Right lobe of liver (tissue), 6 donors: Measurements from ENCODE around the gene CYP39A1. TPM values are rescaled to one million over a fixed set of nuclear protein-coding genes. Genes with fewer than 3 reads are reported as not detected.
A peak's percentile ranks its signal among the peaks of the same experiment; 100 is the strongest.

ENCODE experiments used
- ATAC-seq, 4 donors: fragments of 200-7000 bp; cut with Tn5 transposase; one replicate each; pipeline ENCODE4 v1.9.1; 2020; ENCODE audit warnings: mild to moderate bottlenecking in 4 of 4, moderate library complexity in 4 of 4
- DNase-seq, 3 donors: peaks; one replicate each; pipeline ENCODE4 v3.0.0-alpha.2; 2020
- H3K27ac ChIP-seq, 3 donors: fragments of 200-600 bp; one replicate each; pipeline ENCODE4 v1.8.0; 2022
- H3K27me3 ChIP-seq, 2 donors: fragments of 200-600 bp; one replicate each; pipeline ENCODE4 v1.8.0; 2022
- H3K36me3 ChIP-seq, 4 donors: fragments of 200-600 bp; sonication (generic) in 1 of 4; one replicate each; pipeline versions ENCODE4 v1.5.1 to v1.8.0; 2017 to 2022; ENCODE audit warnings: control low read depth in 1 of 4
- H3K4me1 ChIP-seq, 4 donors: fragments of 200-600 bp; sonication (generic) in 1 of 4; one replicate each; pipeline versions ENCODE4 v1.5.1 to v1.8.0; 2017 to 2022; ENCODE audit warnings: control low read depth in 1 of 4
- H3K4me3 ChIP-seq, 3 donors: fragments of 200-600 bp; one replicate each; pipeline ENCODE4 v1.8.0; 2022
- H3K9me3 ChIP-seq, 4 donors: fragments of 200-600 bp; sonication (generic) in 1 of 4; one replicate each; pipeline versions ENCODE4 v1.5.1 to v1.8.0; 2017 to 2022; ENCODE audit warnings: control low read depth in 1 of 4
- CTCF ChIP-seq, 4 donors: fragments of 200-600 bp in 3 of 4; fragments of 450-650 bp in 1 of 4; IDR thresholded peaks; one replicate each; pipeline versions ENCODE4 v1.5.1 to v1.8.0; 2016 to 2022; ENCODE audit warnings: antibody characterized with exemption in 4 of 4, mild to moderate bottlenecking in 2 of 4
- POLR2A ChIP-seq: fragments of 450-650 bp; IDR thresholded peaks from one replicate; pipeline ENCODE4 v1.6.1; 2017; ENCODE audit warnings: antibody characterized with exemption, mild to moderate bottlenecking
- WGBS: methylation state at CpG from one replicate; pipeline ENCODE4 v1.1.6; 2018; ENCODE audit warnings: low coverage, low lambda C conversion rate; ENCODE audit not compliant: insufficient coverage; ENCODE audit errors: missing lambda C conversion rate; 5-methylcytosine and 5-hydroxymethylcytosine counted together
- intact Hi-C, 2 donors: fragments of 100-400 bp; cut with DNase I; formaldehyde crosslinking; loops; one replicate each; pipeline versions ENCODE4 v1.11.2 to v1.14.1; 2022
- total RNA-seq, 6 experiments: library from RNA; depleted of rRNA in 2 of 6; stranded (reverse); fragments of >200 nt in 2 of 6; fragmentation: NEBNext Ultra II Directional in 3 of 6; extraction: Animal tissue kit (Norgen Biotek cat#: 25700) in 3 of 6; gene quantifications; one replicate each; pipeline versions ENCODE4 v1.1.0 to v1.2.4, GENCODE V29; 2016 to 2023
- donor health status: DM: no; HTN: yes; CAD: no.
- donor health status: DM: no; HTN: no; CAD: no.
- donor health status: DM: no; HTN: no; CAD: no.
- donor health status: DM: no; HTN: yes; CAD: no.
- donor health status: DM: no; HTN: yes; CAD: no.

Gene CYP39A1
- total RNA-seq, 6 experiments from 2014 or later = 21.2 to 59.7 (median 37.2) TPM

GRCh38 chr6:46667377-46667776 is 14.8 kb upstream of the CYP39A1 start:
- H3K27me3 ChIP-seq = no peaks in the 10 kb centered on the region
- H3K9me3 ChIP-seq = no peaks in the 10 kb centered on the region
- intact Hi-C loops = no loop called here
- no peak overlapping the region for H3K4me3 ChIP-seq
- peaks cover 0 to 35% (median 2%) of the 10 kb centered on the region in 4 donors for H3K36me3 ChIP-seq
- H3K4me1 ChIP-seq = no peaks in the 10 kb centered on the region
- ATAC-seq (no peak), DNase-seq (no peak)
- TF ChIP-seq CTCF (IDR thresholded peaks at IDR 0.05) (no peak), POLR2A (no peak)
- WGBS = 88% methylated on average over 2 of the region's 2 CpGs
- H3K27ac ChIP-seq = no peak overlapping the region

DNA sequence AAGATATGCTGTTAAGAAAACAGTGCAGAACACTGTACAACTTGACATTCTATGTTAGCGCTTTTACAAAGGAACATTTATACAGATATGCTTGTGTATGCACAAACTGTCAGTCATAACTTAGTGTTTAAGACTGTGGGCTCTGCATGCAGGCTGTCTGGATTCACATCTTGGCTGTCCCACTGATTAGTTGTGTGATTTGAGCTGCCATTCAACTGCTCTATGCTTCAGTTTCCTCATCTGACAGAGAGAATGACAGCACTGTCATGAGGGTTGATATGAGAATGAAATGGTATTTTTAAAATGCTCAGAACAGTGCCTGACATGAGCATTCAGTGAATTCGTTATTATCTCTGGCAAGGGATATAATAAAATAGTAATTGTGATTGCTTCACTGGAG is 8.9 kb upstream of the CYP39A1 start:
- Histone ChIP-seq H3K4me3 (no peak overlapping the region), H3K4me1 (peaks cover 0 to 11% (median 0%) of the 10 kb centered on the region in 4 donors), H3K27ac (no peak overlapping the region), H3K9me3 (no peaks in the 10 kb centered on the region), H3K27me3 (no peaks in the 10 kb centered on the region), H3K36me3 (peaks cover 0 to 28% (median 2%) of the 10 kb centered on the region in 4 donors)
- 47% methylated on average over 1 of the region's 2 CpGs for WGBS
- DNase-seq (no peak), ATAC-seq (no peak)
- intact Hi-C loops = no loop called here
- TF ChIP-seq POLR2A (no peak), CTCF (IDR thresholded peaks at IDR 0.05) (no peak)

- Histone ChIP-seq H3K36me3 (peaks cover 0 to 17% (median 0%) of the 10 kb centered on the region in 4 donors), H3K27ac (no peak overlapping the region), H3K27me3 (no peaks in the 10 kb centered on the region), H3K9me3 (no peaks in the 10 kb centered on the region), H3K4me3 (no peak overlapping the region), H3K4me1 (peaks cover 0 to 20% (median 0%) of the 10 kb centered on the region in 4 donors)
- TF ChIP-seq POLR2A (no peak), CTCF (IDR thresholded peaks at IDR 0.05) (no peak)
- intact Hi-C loops = no loop called here
- DNase-seq (peak in 1 of 3 donors; percentile 43), ATAC-seq (peak in 3 of 4 donors; percentile 10 to 58 (median 52))
These were observed 5.0 kb upstream of the CYP39A1 start for GRCh38 chr6:46657642-46658041.

DNA sequence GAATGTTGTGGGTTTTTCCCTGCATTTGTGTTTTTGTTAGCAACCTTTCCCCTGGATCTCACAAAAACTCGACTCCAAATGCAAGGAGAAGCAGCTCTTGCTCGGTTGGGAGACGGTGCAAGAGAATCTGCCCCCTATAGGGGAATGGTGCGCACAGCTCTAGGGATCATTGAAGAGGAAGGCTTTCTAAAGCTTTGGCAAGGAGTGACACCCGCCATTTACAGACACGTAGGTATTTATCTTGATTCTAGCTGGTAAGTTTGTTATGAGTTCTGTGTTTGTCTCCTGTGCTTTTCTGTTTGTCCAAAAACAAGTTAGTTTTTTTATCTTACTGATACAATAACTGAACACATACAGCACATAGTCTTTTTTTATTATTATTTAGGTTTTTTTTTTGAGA is 3.2 kb upstream of the CYP39A1 start:
- Histone ChIP-seq H3K36me3 (peaks cover 0 to 14% (median 0%) of the 10 kb centered on the region in 4 donors), H3K4me1 (peaks cover 0 to 14% (median 0%) of the 10 kb centered on the region in 4 donors), H3K27me3 (no peaks in the 10 kb centered on the region), H3K4me3 (no peak overlapping the region), H3K27ac (no peak overlapping the region), H3K9me3 (no peaks in the 10 kb centered on the region)
- TF ChIP-seq POLR2A = no peak
- TF ChIP-seq CTCF (IDR thresholded peaks at IDR 0.05) = peak in 2 of 4 donors; percentile 15 to 27
- DNase-seq (no peak), ATAC-seq (no peak)
- intact Hi-C loops = no loop called here
- WGBS = 70% methylated on average over 6 of the region's 6 CpGs
